ENCODE data around the gene PFKL. TPM values are rescaled to one million over a fixed set of nuclear protein-coding genes. Genes with fewer than 3 reads are reported as not detected.

PFKL gene
- total RNA-seq, 4 donors from 2014 or later: 104 to 145 (median 136) TPM

GRCh38 chr21:44295163-44295573, 4.7 kb upstream of the PFKL start:
- no peak for DNase-seq (ENCODE audit: low spot score in 2 of 2)
- 47 to 52% methylated on average over 14 of the region's 14 CpGs for WGBS, 2 donors
- intact Hi-C loops (cut with DNase I; ENCODE audit: low total_unique reads): no loop called here
- no peak overlapping the region for H3K4me3 ChIP-seq (ENCODE audit: low read depth, poor library complexity, severe bottlenecking)
- TF ChIP-seq CTCF (IDR thresholded peaks at IDR 0.05) (no peak), POLR2A (IDR thresholded peaks at IDR 0.05) (no peak)

GRCh38 chr21:44295646-44296045, 4.2 kb upstream of the PFKL start:
- intact Hi-C loops (cut with DNase I; ENCODE audit: low total_unique reads): no loop called here
- 76 to 85% methylated on average over 10 of the region's 10 CpGs for whole genome bisulfite sequencing, 2 donors
- H3K4me3 ChIP-seq (ENCODE audit: low read depth, poor library complexity, severe bottlenecking): no peak overlapping the region
- no peak for TF ChIP-seq CTCF (IDR thresholded peaks at IDR 0.05)
- no peak for TF ChIP-seq POLR2A (IDR thresholded peaks at IDR 0.05)
- DNase-seq (ENCODE audit: low spot score in 2 of 2): no peak

- DNase-seq (ENCODE audit: low spot score in 2 of 2): no peak
- H3K4me3 ChIP-seq (ENCODE audit: low read depth, poor library complexity, severe bottlenecking): no peak overlapping the region
- TF ChIP-seq CTCF (IDR thresholded peaks at IDR 0.05) (no peak), POLR2A (IDR thresholded peaks at IDR 0.05) (no peak)
- 82 to 88% methylated on average over 9 of the region's 12 CpGs for WGBS, 2 donors
- intact Hi-C loops (cut with DNase I; ENCODE audit: low total_unique reads): no loop called here
These were observed 3.7 kb upstream of the PFKL start for GRCh38 chr21:44296103-44296519.

GRCh38 chr21:44296916-44297315, 2.9 kb upstream of the PFKL start:
- H3K4me3 ChIP-seq (ENCODE audit: low read depth, poor library complexity, severe bottlenecking): no peak overlapping the region
- intact Hi-C loops (cut with DNase I; ENCODE audit: low total_unique reads): no loop called here
- TF ChIP-seq POLR2A (IDR thresholded peaks at IDR 0.05) (no peak), CTCF (IDR thresholded peaks at IDR 0.05) (no peak)

GRCh38 chr21:44297525-44298290, 2.1 kb upstream of the PFKL start:
- DNase-seq (ENCODE audit: low spot score in 2 of 2): peak; percentile 88 to 98
- intact Hi-C loops (cut with DNase I; ENCODE audit: low total_unique reads): no loop called here
- H3K4me3 ChIP-seq (ENCODE audit: low read depth, poor library complexity, severe bottlenecking): no peak overlapping the region
- TF ChIP-seq POLR2A (IDR thresholded peaks at IDR 0.05) (no peak), CTCF (IDR thresholded peaks at IDR 0.05) (peak in 1 of 3 donors; percentile 48)
- 20 to 27% methylated on average over 20 of the region's 22 CpGs for WGBS, 2 donors

More at GRCh38 chr21:44296916-44297315, 2.9 kb upstream of the PFKL start:
- 62 to 68% methylated on average over 2 to 7 of the region's 13 CpGs for WGBS, 2 donors
- no peak for DNase-seq (ENCODE audit: low spot score in 2 of 2)

Measured in lower leg skin (tissue), 4 donors.